Neuronal stem cell (in vitro differentiated cells): Measurements from ENCODE around the gene TMIE.

Source experiments
- DNase-seq: peaks from one replicate; pipeline ENCODE4 v3.0.0-alpha.2; 2013; ENCODE audit warnings: low spot score
- H2AFZ ChIP-seq: one replicate; pipeline ENCODE4 v1.6.1; 2013; ENCODE audit warnings: mild to moderate bottlenecking, low read length, inconsistent platforms
- H2AK5ac ChIP-seq: 2 replicates; pipeline ENCODE4 v1.6.1; 2013; ENCODE audit warnings: low read depth, mild to moderate bottlenecking, inconsistent platforms, low read length, moderate library complexity, mixed read lengths
- H2BK120ac ChIP-seq: 2 replicates; pipeline ENCODE4 v1.6.1; 2013; ENCODE audit warnings: low read depth, mild to moderate bottlenecking, inconsistent platforms, low read length, moderate library complexity, mixed read lengths
- H2BK12ac ChIP-seq: one replicate; pipeline ENCODE4 v1.6.1; 2013; ENCODE audit warnings: low read length, inconsistent platforms
- H2BK15ac ChIP-seq: 2 replicates; pipeline ENCODE4 v1.6.1; 2013; ENCODE audit warnings: mild to moderate bottlenecking, low read length, inconsistent platforms, mixed read lengths
- H2BK5ac ChIP-seq: one replicate; pipeline ENCODE4 v1.6.1; 2013; ENCODE audit warnings: inconsistent platforms, mild to moderate bottlenecking, low read length, moderate library complexity
- H3K14ac ChIP-seq: one replicate; pipeline ENCODE4 v1.6.1; 2013; ENCODE audit warnings: low read length, inconsistent platforms
- H3K18ac ChIP-seq: 2 replicates; pipeline ENCODE4 v1.6.1; 2013; ENCODE audit warnings: low read length, inconsistent platforms
- H3K23ac ChIP-seq: 2 replicates; pipeline ENCODE4 v1.6.1; 2013; ENCODE audit warnings: low read depth, mild to moderate bottlenecking, mixed read lengths, low read length, inconsistent platforms; ENCODE audit not compliant: poor library complexity
- H3K27ac ChIP-seq: replicated peaks from 3 replicates; pipeline ENCODE4 v1.5.1; 2013; ENCODE audit warnings: low read length, inconsistent platforms
- H3K27me3 ChIP-seq, 3 experiments: 2 replicates each; pipeline ENCODE4 v1.6.1; 2013; ENCODE audit warnings: low read length in 3 of 3, mild to moderate bottlenecking in 2 of 3, inconsistent platforms in 1 of 3, low read depth in 1 of 3, mixed read lengths in 1 of 3, moderate library complexity in 1 of 3; ENCODE audit not compliant: control insufficient read depth in 3 of 3, insufficient read depth in 3 of 3
- H3K36me3 ChIP-seq, 2 donors: replicated peaks in 1 of 2; 2 replicates each; pipeline ENCODE4 v1.6.1; 2013; ENCODE audit warnings: low read length in 2 of 2; ENCODE audit not compliant: control insufficient read depth in 2 of 2, insufficient read depth in 2 of 2
- H3K4ac ChIP-seq: 2 replicates; pipeline ENCODE4 v1.6.1; 2013; ENCODE audit warnings: inconsistent platforms, mild to moderate bottlenecking, low read length, moderate library complexity
- H3K4me1 ChIP-seq, 2 donors: 1 replicate in 1 of 2; 2 replicates in 1 of 2; pipeline ENCODE4 v1.6.1; 2013; ENCODE audit warnings: low read length in 2 of 2, low read depth in 1 of 2; ENCODE audit not compliant: control insufficient read depth in 2 of 2, insufficient read depth in 1 of 2
- H3K4me2 ChIP-seq: one replicate; pipeline ENCODE4 v1.6.1; 2013; ENCODE audit warnings: mild to moderate bottlenecking, low read length, inconsistent platforms; ENCODE audit not compliant: insufficient read depth, poor library complexity, severe bottlenecking
- H3K4me3 ChIP-seq, 2 donors: 2 replicates each; pipeline ENCODE4 v1.5.1; 2013; ENCODE audit warnings: low read length in 2 of 2, mild to moderate bottlenecking in 2 of 2, inconsistent platforms in 1 of 2, moderate library complexity in 1 of 2
- H3K79me1 ChIP-seq: one replicate; pipeline ENCODE4 v1.6.1; 2013; ENCODE audit warnings: low read depth, mild to moderate bottlenecking, inconsistent platforms, low read length, moderate library complexity
- H3K9ac ChIP-seq: one replicate; pipeline ENCODE4 v1.6.1; 2013; ENCODE audit warnings: mild to moderate bottlenecking, low read depth, low read length, inconsistent platforms; ENCODE audit not compliant: poor library complexity
- H3K9me3 ChIP-seq, 2 donors: replicated peaks in 1 of 2; 2 replicates each; pipeline versions ENCODE3 to v1.6.1; 2013; ENCODE audit warnings: low read length in 2 of 2, mild to moderate bottlenecking in 2 of 2, inconsistent platforms in 1 of 2, low read depth in 1 of 2, mixed read lengths in 1 of 2, moderate library complexity in 1 of 2; ENCODE audit not compliant: control insufficient read depth in 2 of 2, insufficient read depth in 1 of 2
- H4K8ac ChIP-seq: one replicate; pipeline ENCODE4 v1.6.1; 2013; ENCODE audit warnings: low read depth, mild to moderate bottlenecking, inconsistent platforms, low read length, moderate library complexity
- H4K91ac ChIP-seq: one replicate; pipeline ENCODE4 v1.6.1; 2013; ENCODE audit warnings: low read length, low read depth, mild to moderate bottlenecking, inconsistent platforms; ENCODE audit not compliant: poor library complexity
- WGBS, 2 donors: extraction: QIAGEN DNeasy Blood & Tissue Kit; methylation state at CpG; one replicate each; pipeline ENCODE4 v1.1.7; 2013; ENCODE audit warnings: missing lambda C conversion rate in 2 of 2, mixed read lengths in 1 of 2; ENCODE audit not compliant: insufficient read length in 2 of 2, insufficient replicate concordance in 1 of 2; ENCODE audit errors: extremely low coverage in 2 of 2; 5-methylcytosine and 5-hydroxymethylcytosine counted together

The TMIE gene

DNA sequence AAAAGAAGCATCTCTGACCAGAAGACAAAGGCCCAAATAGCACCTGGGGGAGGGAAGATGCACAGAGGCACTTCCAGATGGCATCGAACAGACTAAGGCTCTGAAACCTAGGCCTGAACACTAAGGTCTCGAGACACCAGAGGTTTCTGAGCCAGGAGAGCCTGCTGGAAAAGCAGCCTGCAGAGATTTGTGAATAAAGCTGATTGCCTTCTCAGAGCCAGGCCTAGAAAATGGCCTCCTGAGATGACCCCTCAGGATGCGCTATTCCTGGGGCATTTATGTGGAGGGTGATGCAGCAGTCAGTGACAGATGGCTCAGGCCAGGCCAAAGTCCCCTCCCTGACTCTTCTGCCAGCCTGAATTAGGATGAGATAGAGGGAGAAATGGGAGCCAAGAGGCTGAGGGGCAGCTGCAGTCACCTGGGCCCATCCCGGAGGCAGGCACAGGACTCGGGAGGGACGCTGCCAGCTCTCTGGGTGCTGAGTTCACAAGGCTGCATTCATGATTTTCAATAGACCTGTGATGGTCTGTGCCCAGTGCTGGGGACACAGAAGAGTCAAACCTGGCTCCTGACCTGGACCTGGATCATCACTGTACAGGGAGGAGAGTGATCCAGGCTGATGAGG lies 9.6 kb downstream of the TMIE start:
- Histone ChIP-seq H3K27me3 (peaks cover 0 to 3% (median 0%) of the 10 kb centered on the region in 3 experiments), H2AFZ (no peak overlapping the region), H3K9ac (no peak overlapping the region), H2AK5ac (no peak overlapping the region), H2BK120ac (no peak overlapping the region), H3K23ac (peak overlapping the region; percentile 34), H3K4me2 (no peak overlapping the region), H3K4me1 (peaks cover 0 to 9% of the 10 kb centered on the region in 2 donors), H2BK15ac (no peak overlapping the region), H3K4me3 (no peak overlapping the region), H3K9me3 (no peaks in the 10 kb centered on the region), H2BK5ac (no peak overlapping the region), H2BK12ac (no peak overlapping the region), H3K36me3 (no peaks in the 10 kb centered on the region), H3K4ac (no peak overlapping the region), H3K18ac (no peak overlapping the region), H4K91ac (no peak overlapping the region), H4K8ac (no peak overlapping the region), H3K79me1 (no peaks in the 10 kb centered on the region), H3K14ac (no peak overlapping the region), H3K27ac (no peak overlapping the region)
- no CpG with 5 or more reads among the region's 6 CpGs for WGBS, 2 donors
- DNase-seq: no peak

DNA sequence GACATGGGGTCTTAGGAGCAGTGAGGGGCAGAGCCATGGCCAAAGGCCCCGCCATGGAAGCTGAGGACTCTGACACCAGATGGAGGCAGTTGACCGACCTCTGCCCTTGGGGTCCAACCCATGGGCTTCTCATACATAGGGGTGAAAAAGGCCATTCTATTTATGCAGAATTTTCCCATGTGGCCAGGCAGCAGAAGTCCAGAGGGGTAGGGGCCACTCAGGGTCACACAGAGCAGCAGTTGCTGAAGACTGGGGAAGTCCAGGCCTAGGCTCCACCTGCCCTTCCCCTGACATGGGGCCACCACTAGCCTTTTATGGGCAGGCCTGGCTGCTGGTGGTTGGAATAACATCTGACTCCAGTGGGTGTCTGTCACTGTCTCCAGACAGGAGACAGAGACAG lies 10.1 kb downstream of the TMIE start:
- no peak overlapping the region for H3K18ac ChIP-seq
- no CpG with 5 or more reads among the region's 2 CpGs for WGBS, 2 donors
- no peak overlapping the region for H3K14ac ChIP-seq
- no peak overlapping the region for H2BK12ac ChIP-seq
- no peak overlapping the region for H3K4me3 ChIP-seq
- H3K27me3 ChIP-seq: peaks cover 0 to 3% (median 0%) of the 10 kb centered on the region in 3 experiments
- no peak for DNase-seq
- no peak overlapping the region for H4K8ac ChIP-seq
- H3K9me3 ChIP-seq: no peaks in the 10 kb centered on the region
- H4K91ac ChIP-seq: no peak overlapping the region
- no peak overlapping the region for H2BK15ac ChIP-seq
- H3K4me2 ChIP-seq: no peak overlapping the region
- H3K27ac ChIP-seq: no peak overlapping the region
- no peak overlapping the region for H2AK5ac ChIP-seq
- peaks cover 0 to 7% of the 10 kb centered on the region in 2 donors for H3K4me1 ChIP-seq
- no peaks in the 10 kb centered on the region for H3K36me3 ChIP-seq
- H2AFZ ChIP-seq: no peak overlapping the region
- H2BK5ac ChIP-seq: no peak overlapping the region
- no peak overlapping the region for H3K23ac ChIP-seq
- no peak overlapping the region for H3K4ac ChIP-seq
- H3K79me1 ChIP-seq: no peaks in the 10 kb centered on the region
- no peak overlapping the region for H2BK120ac ChIP-seq
- no peak overlapping the region for H3K9ac ChIP-seq

DNA sequence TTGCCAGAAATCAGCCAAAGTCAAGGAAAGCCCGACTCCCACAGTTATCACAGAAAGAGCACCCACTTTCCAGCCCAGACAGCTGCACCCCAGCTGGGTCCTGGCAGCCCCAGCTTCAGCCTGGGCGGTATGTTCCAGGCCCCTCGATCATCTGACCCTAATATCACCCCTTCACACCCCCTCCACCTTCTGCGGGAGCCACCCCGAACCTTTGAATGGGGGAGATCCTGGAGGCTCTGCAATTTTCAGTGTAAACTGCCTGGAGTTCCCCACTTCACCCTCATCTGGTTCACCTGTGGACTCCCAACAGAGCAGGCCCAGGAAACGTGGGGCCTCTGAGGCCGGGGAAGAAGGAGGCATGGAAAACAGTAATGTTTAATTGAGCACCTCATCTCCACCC lies 10.6 kb downstream of the TMIE start:
- Histone ChIP-seq H3K79me1 (no peaks in the 10 kb centered on the region), H2AK5ac (peak overlapping the region; percentile 11), H3K14ac (no peak overlapping the region), H3K23ac (no peak overlapping the region), H2BK5ac (no peak overlapping the region), H2BK15ac (no peak overlapping the region), H4K91ac (no peak overlapping the region), H3K18ac (no peak overlapping the region), H2AFZ (no peak overlapping the region), H3K9ac (no peak overlapping the region), H3K27ac (no peak overlapping the region), H2BK120ac (no peak overlapping the region), H3K36me3 (no peaks in the 10 kb centered on the region), H3K9me3 (no peaks in the 10 kb centered on the region), H4K8ac (no peak overlapping the region), H3K4ac (no peak overlapping the region), H3K4me1 (peaks cover 0 to 2% of the 10 kb centered on the region in 2 donors), H3K4me2 (no peak overlapping the region), H2BK12ac (no peak overlapping the region), H3K4me3 (no peak overlapping the region), H3K27me3 (peaks cover 0 to 3% (median 0%) of the 10 kb centered on the region in 3 experiments)
- no peak for DNase-seq
- WGBS, 2 donors: no CpG with 5 or more reads among the region's 7 CpGs

DNA sequence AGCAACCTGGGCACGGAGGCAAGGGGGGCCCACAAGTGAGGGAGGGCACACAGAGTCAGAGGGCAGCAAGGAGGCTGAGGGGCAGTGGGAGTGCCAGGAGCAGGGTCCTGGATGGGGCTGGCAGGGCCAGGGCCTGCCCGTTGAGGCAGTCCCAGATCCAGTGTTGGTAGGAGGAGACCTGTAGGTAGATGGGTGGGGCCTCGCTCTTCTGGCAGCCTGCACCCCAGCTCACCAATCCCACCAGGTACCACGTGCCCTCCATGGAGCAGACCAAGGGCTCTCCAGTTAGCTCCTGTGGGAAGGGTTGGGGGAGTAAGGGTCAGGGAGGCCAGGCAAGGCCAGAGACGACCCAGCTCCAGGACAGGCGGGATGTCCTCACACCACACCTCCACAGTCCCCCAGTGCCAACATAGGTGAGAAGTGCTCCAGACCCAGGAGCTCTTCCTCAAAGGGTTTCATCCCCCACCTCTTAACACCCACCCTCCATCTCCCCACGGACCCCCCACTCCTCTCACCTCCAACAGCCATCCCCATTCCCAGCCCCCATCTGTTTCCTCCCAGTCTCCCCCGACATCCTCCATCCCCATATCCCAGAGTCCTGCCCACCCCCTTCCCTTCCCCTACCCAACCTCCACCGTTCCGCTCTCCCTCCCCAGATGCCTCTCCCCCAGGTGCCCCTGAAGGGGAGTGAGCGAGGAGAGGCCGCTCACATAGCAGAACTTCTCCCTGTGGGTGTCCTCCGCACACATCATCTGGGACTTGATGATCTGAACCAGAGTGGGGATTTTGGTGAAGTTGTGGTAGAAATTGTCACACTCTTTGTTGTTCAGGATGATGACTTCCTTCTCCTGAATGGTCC lies 11.2 kb downstream of the TMIE start:
- Histone ChIP-seq H3K14ac (peak overlapping the region; percentile 85), H3K36me3 (no peaks in the 10 kb centered on the region), H2BK15ac (no peak overlapping the region), H3K9me3 (no peaks in the 10 kb centered on the region), H3K27ac (no peak overlapping the region), H3K4ac (no peak overlapping the region), H3K4me1 (no peaks in the 10 kb centered on the region), H2BK12ac (no peak overlapping the region), H3K23ac (peak overlapping the region; percentile 75), H3K9ac (no peak overlapping the region), H2BK120ac (no peak overlapping the region), H2AK5ac (peak overlapping the region; percentile 11), H3K4me3 (no peak overlapping the region), H3K18ac (peak overlapping the region; percentile 35), H2BK5ac (no peak overlapping the region), H3K4me2 (no peak overlapping the region), H3K27me3 (no peaks in the 10 kb centered on the region), H4K8ac (no peak overlapping the region), H2AFZ (no peak overlapping the region), H4K91ac (no peak overlapping the region), H3K79me1 (no peaks in the 10 kb centered on the region)
- no CpG with 5 or more reads among the region's 13 CpGs for WGBS, 2 donors
- DNase-seq: no peak
